Stimulated activated CD4-positive, alpha-beta T cell treated with anti-CD3 and anti-CD28 coated beads, Interleukin-4, amount 100 ng/mL, for 24 hours (primary cell): ENCODE results near the gene TOPORS.
"Not testable (repeated sequence)": the region's sequence is repeated elsewhere in the genome, so short reads cannot be mapped to it uniquely, and the experiment has no call there.

ENCODE experiments used
- DNase-seq: peaks from one replicate; pipeline ENCODE4 v3.0.0-alpha.2; 2020

Gene TOPORS

GRCh38 chr9:32552172-32552872, at the start of gene TOPORS, which contains the start of gene SMIM27:
Gene TOPORS (minus strand): TSS chr9:32552586. CDS start chr9:32552436, 150 bp downstream.
Gene SMIM27 (plus strand): TSS chr9:32552327. CDS start chr9:32552435, 108 bp downstream.
- DNase-seq: peak; percentile 92

- DNase-seq: not testable (repeated sequence)
These were observed 46.6 kb upstream of the TOPORS start for GRCh38 chr9:32599021-32599420.

GRCh38 chr9:32596936-32597335, 44.5 kb upstream of the TOPORS start:
- no peak for DNase-seq

GRCh38 chr9:32596096-32596865, 43.9 kb upstream of the TOPORS start:
- no peak for DNase-seq

GRCh38 chr9:32590898-32591297, 38.5 kb upstream of the TOPORS start:
- no peak for DNase-seq

GRCh38 chr9:32590476-32590875, 38.1 kb upstream of the TOPORS start:
- DNase-seq: no peak

GRCh38 chr9:32589083-32589723, 36.8 kb upstream of the TOPORS start:
- no peak for DNase-seq

GRCh38 chr9:32587901-32588300, 35.5 kb upstream of the TOPORS start:
- no peak for DNase-seq

GRCh38 chr9:32584784-32585183, 32.4 kb upstream of the TOPORS start:
- DNase-seq: no peak

- peak; percentile 31 for DNase-seq
These were observed 29.2 kb upstream of the TOPORS start for GRCh38 chr9:32581512-32582143.

GRCh38 chr9:32580631-32581300, 28.4 kb upstream of the TOPORS start:
- DNase-seq: no peak

- DNase-seq: peak; percentile 85
These were observed 27.4 kb upstream of the TOPORS start for GRCh38 chr9:32579706-32580331.

- no peak for DNase-seq
These were observed 26.6 kb upstream of the TOPORS start for GRCh38 chr9:32578976-32579375.

- no peak for DNase-seq
These were observed 24.9 kb upstream of the TOPORS start for GRCh38 chr9:32577316-32577715.

GRCh38 chr9:32574858-32575257, 22.5 kb upstream of the TOPORS start:
- DNase-seq: no peak

- DNase-seq: no peak
These were observed 21.4 kb upstream of the TOPORS start for GRCh38 chr9:32573821-32574220.

- DNase-seq: peak; percentile 95
These were observed 20.6 kb upstream of the TOPORS start, which contains the start of gene NDUFB6 for GRCh38 chr9:32572900-32573523. Gene NDUFB6 (minus strand): TSS chr9:32573159. CDS start chr9:32573060, 99 bp downstream.

GRCh38 chr9:32571969-32572899, 19.8 kb upstream of the TOPORS start:
- peak; percentile 80 for DNase-seq

GRCh38 chr9:32570262-32570661, 17.9 kb upstream of the TOPORS start:
- no peak for DNase-seq

GRCh38 chr9:32566770-32567169, 14.4 kb upstream of the TOPORS start:
- no peak for DNase-seq
